GM23338 (cell line): ENCODE results near the gene CAMK1. TPM values are rescaled to one million over a fixed set of nuclear protein-coding genes. Genes with fewer than 3 reads are reported as not detected.

ENCODE experiments used
- ATAC-seq: fragments of 200-7000 bp; cut with Tn5 transposase; 3 replicates; pipeline ENCODE4 v1.9.1; 2020
- DNase-seq: peaks from one replicate; pipeline ENCODE4 v3.0.0-alpha.2; 2015; ENCODE audit warnings: low spot score
- H2AFZ ChIP-seq: fragments of 200-600 bp; sonication (generic); 2 replicates; pipeline ENCODE4 v1.8.0; 2016; ENCODE audit warnings: antibody characterized with exemption, mild to moderate bottlenecking, moderate library complexity
- H3F3A ChIP-seq: fragments of 200-600 bp; sonication (generic); replicated peaks from 2 replicates; pipeline ENCODE4 v1.8.0; 2017; ENCODE audit warnings: antibody characterized with exemption, mixed run types, low read depth
- H3K27ac ChIP-seq: fragments of 200-600 bp; sonication (generic); 2 replicates; pipeline ENCODE4 v1.6.1; 2016; ENCODE audit warnings: low read depth
- H3K27me3 ChIP-seq: fragments of 200-600 bp; sonication (generic); 2 replicates; pipeline ENCODE4 v1.8.0; 2016; ENCODE audit warnings: mild to moderate bottlenecking, mixed run types, moderate library complexity; ENCODE audit not compliant: insufficient read depth
- H3K36me3 ChIP-seq: fragments of 200-600 bp; sonication (generic); 2 replicates; pipeline ENCODE4 v1.8.0; 2016; ENCODE audit warnings: mild to moderate bottlenecking; ENCODE audit not compliant: insufficient read depth
- H3K4me1 ChIP-seq: fragments of 200-600 bp; sonication (generic); 2 replicates; pipeline ENCODE4 v1.8.0; 2016; ENCODE audit warnings: mild to moderate bottlenecking, moderate library complexity; ENCODE audit not compliant: insufficient read depth
- H3K4me2 ChIP-seq: fragments of 200-600 bp; sonication (generic); 2 replicates; pipeline ENCODE4 v1.7.1; 2017; ENCODE audit warnings: mixed run types
- H3K4me3 ChIP-seq: fragments of 200-600 bp; sonication (generic); 2 replicates; pipeline ENCODE4 v1.6.1; 2016; ENCODE audit warnings: mixed run types
- H3K79me2 ChIP-seq: fragments of 200-600 bp; sonication (generic); replicated peaks from 2 replicates; pipeline ENCODE4 v1.8.0; 2017; ENCODE audit warnings: mild to moderate bottlenecking; ENCODE audit not compliant: insufficient read depth
- H3K9me2 ChIP-seq: fragments of 200-600 bp; sonication (generic); 2 replicates; pipeline ENCODE4 v1.8.0; 2017; ENCODE audit not compliant: insufficient read depth
- H4K20me1 ChIP-seq: fragments of 200-600 bp; sonication (generic); replicated peaks from 2 replicates; pipeline ENCODE4 v1.8.0; 2017; ENCODE audit warnings: mild to moderate bottlenecking; ENCODE audit not compliant: insufficient read depth
- H3K27ac Mint-ChIP-seq: 2 replicates; pipeline ENCODE4 v1.8.0; 2020; ENCODE audit warnings: inconsistent platforms, mild to moderate bottlenecking, moderate library complexity, mixed read lengths
- H3K27me3 Mint-ChIP-seq: 3 replicates; pipeline ENCODE4 v1.8.0; 2022; ENCODE audit warnings: low read depth, mild to moderate bottlenecking, moderate library complexity, mixed read lengths, inconsistent platforms; ENCODE audit not compliant: insufficient read depth, poor library complexity
- H3K36me3 Mint-ChIP-seq: 3 replicates; pipeline ENCODE4 v1.8.0; 2021; ENCODE audit warnings: low read depth, mild to moderate bottlenecking, inconsistent platforms, moderate library complexity, mixed read lengths
- H3K4me1 Mint-ChIP-seq: 3 replicates; pipeline ENCODE4 v1.8.0; 2020; ENCODE audit warnings: mild to moderate bottlenecking, inconsistent platforms, mixed read lengths
- H3K4me3 Mint-ChIP-seq: 3 replicates; pipeline ENCODE4 v1.8.0; 2021; ENCODE audit warnings: moderate library complexity, mild to moderate bottlenecking, inconsistent platforms, mixed read lengths
- H3K9me3 Mint-ChIP-seq: 3 replicates; pipeline ENCODE4 v1.8.0; 2020; ENCODE audit warnings: moderate library complexity, mild to moderate bottlenecking, inconsistent platforms, mixed read lengths
- CREB1 ChIP-seq: fragments of 250-450 bp; sonication (Bioruptor Pico); IDR thresholded peaks from 2 replicates; pipeline ENCODE4 v1.5.0; 2020; ENCODE audit warnings: low read depth, mild to moderate bottlenecking, moderate library complexity
- CTCF ChIP-seq, 2 experiments: fragments of 200-600 bp in 1 of 2; sonication (generic) in 1 of 2; conservative IDR thresholded peaks; 2 replicates each; pipeline versions ENCODE4 v1.5.1 to v1.6.1; 2016 to 2017; ENCODE audit warnings: antibody characterized with exemption in 2 of 2, low read depth in 2 of 2, mild to moderate bottlenecking in 2 of 2, moderate library complexity in 1 of 2
- ETS1 ChIP-seq: IDR thresholded peaks from 2 replicates; pipeline ENCODE4 v1.6.1; 2016; ENCODE audit warnings: antibody characterized with exemption
- EZH2 ChIP-seq: fragments of 200-600 bp; sonication (generic); IDR thresholded peaks from one replicate; pipeline ENCODE4 v1.8.0; 2017; ENCODE audit warnings: antibody characterized with exemption, mild to moderate bottlenecking, low read depth; ENCODE audit not compliant: unreplicated experiment
- EZH2phosphoT487 ChIP-seq: fragments of 200-600 bp; sonication (generic); IDR thresholded peaks from one replicate; pipeline ENCODE4 v1.8.1; 2018; ENCODE audit warnings: antibody characterized with exemption; ENCODE audit not compliant: unreplicated experiment
- JUNB ChIP-seq: IDR thresholded peaks from one replicate; pipeline ENCODE4 v1.6.1; 2016; ENCODE audit warnings: antibody characterized with exemption; ENCODE audit not compliant: unreplicated experiment
- NANOG ChIP-seq: IDR thresholded peaks from 2 replicates; pipeline ENCODE4 v1.6.1; 2016; ENCODE audit warnings: antibody characterized with exemption, borderline replicate concordance
- POLR2AphosphoS5 ChIP-seq: IDR thresholded peaks from 2 replicates; pipeline ENCODE4 v1.6.1; 2016; ENCODE audit warnings: antibody characterized with exemption, low read depth
- REST ChIP-seq: IDR thresholded peaks from one replicate; pipeline ENCODE4 v1.6.1; 2018; ENCODE audit warnings: antibody characterized with exemption; ENCODE audit not compliant: unreplicated experiment
- STAT1 ChIP-seq: IDR thresholded peaks from one replicate; pipeline ENCODE4 v1.6.1; 2016; ENCODE audit warnings: antibody characterized with exemption; ENCODE audit not compliant: unreplicated experiment
- ZNF114 ChIP-seq: fragments of 250-450 bp; sonication (Bioruptor Pico); IDR thresholded peaks from 2 replicates; pipeline ENCODE4 v1.5.0; 2020; ENCODE audit warnings: mild to moderate bottlenecking, moderate library complexity
- ZNF331 ChIP-seq: fragments of 250-450 bp; sonication (Bioruptor Pico); IDR thresholded peaks from 2 replicates; pipeline ENCODE4 v1.5.0; 2020; ENCODE audit warnings: low read depth, mild to moderate bottlenecking, moderate library complexity
- ZNF462 ChIP-seq: fragments of 250-450 bp; sonication (Bioruptor Pico); IDR thresholded peaks from 2 replicates; pipeline ENCODE4 v1.5.0; 2020; ENCODE audit warnings: mild to moderate bottlenecking, moderate library complexity
- polyA plus RNA-seq: library from polyadenylated mRNA; unstranded; fragments of >200 nt; fragmentation: Nextera tagmentation; extraction: Ambion mirVana; gene quantifications from 2 replicates; pipeline ENCODE4 v1.2.1, GENCODE V29; 2016
- total RNA-seq: library from RNA; depleted of rRNA; stranded (reverse); fragments of >200 nt; shearing (Covaris generic); gene quantifications from 2 replicates; pipeline ENCODE4 v1.2.3, GENCODE V29; 2014

The CAMK1 gene
- total and polyA plus RNA-seq, 2 experiments from 2014 or later: 4.4 TPM

GRCh38 chr3:9818666-9819335 lies 49.1 kb upstream of the CAMK1 start:
- Mint-ChIP-seq H3K27me3 (peaks cover 3% of the 10 kb centered on the region), H3K36me3 (no peaks in the 10 kb centered on the region), H3K4me1 (no peaks in the 10 kb centered on the region; the same call in 2 of the 3 replicates), H3K4me3 (no peak overlapping the region), H3K9me3 (no peaks in the 10 kb centered on the region), H3K27ac (no peak overlapping the region)
- H3K4me1 ChIP-seq: no peaks in the 10 kb centered on the region
- no peaks in the 10 kb centered on the region for H3K36me3 ChIP-seq
- no peaks in the 10 kb centered on the region for H3K79me2 ChIP-seq
- no peak overlapping the region for H3K27ac ChIP-seq
- no peak overlapping the region for H3K4me2 ChIP-seq
- no peak for TF ChIP-seq ZNF114 (CRISPR knock-in tag)
- no peak for TF ChIP-seq JUNB
- TF ChIP-seq EZH2phosphoT487: no peak
- TF ChIP-seq EZH2: no peak
- TF ChIP-seq ZNF462 (CRISPR knock-in tag): no peak
- no peak for TF ChIP-seq STAT1
- no peak for TF ChIP-seq NANOG
- TF ChIP-seq CREB1 (CRISPR knock-in tag): no peak
- no peak for TF ChIP-seq CTCF (conservative IDR thresholded peaks at IDR 0.05; ENCODE audit: low read depth in 2 of 2)
- TF ChIP-seq REST: no peak
- TF ChIP-seq POLR2AphosphoS5: no peak
- no peak for TF ChIP-seq ETS1
- no peak for TF ChIP-seq ZNF331 (CRISPR knock-in tag)
- no peaks in the 10 kb centered on the region for H3F3A ChIP-seq
- DNase-seq (no peak), ATAC-seq (no peak)
- no peaks in the 10 kb centered on the region for H3K27me3 ChIP-seq
- H3K4me3 ChIP-seq: no peak overlapping the region
- no peak overlapping the region for H2AFZ ChIP-seq
- H3K9me2 ChIP-seq: no peaks in the 10 kb centered on the region
- no peaks in the 10 kb centered on the region for H4K20me1 ChIP-seq
